GM19467 (cell line): ENCODE results near the gene TNF.
A peak's percentile ranks its signal among the peaks of the same experiment; 100 is the strongest.

Source experiments
- ATAC-seq: cut with Tn5 transposase; IDR thresholded peaks from one replicate; pipeline ENCODE4 v1.9.1; 2021; ENCODE audit warnings: mild to moderate bottlenecking, moderate library complexity; ENCODE audit not compliant: unreplicated experiment

TNF gene

DNA sequence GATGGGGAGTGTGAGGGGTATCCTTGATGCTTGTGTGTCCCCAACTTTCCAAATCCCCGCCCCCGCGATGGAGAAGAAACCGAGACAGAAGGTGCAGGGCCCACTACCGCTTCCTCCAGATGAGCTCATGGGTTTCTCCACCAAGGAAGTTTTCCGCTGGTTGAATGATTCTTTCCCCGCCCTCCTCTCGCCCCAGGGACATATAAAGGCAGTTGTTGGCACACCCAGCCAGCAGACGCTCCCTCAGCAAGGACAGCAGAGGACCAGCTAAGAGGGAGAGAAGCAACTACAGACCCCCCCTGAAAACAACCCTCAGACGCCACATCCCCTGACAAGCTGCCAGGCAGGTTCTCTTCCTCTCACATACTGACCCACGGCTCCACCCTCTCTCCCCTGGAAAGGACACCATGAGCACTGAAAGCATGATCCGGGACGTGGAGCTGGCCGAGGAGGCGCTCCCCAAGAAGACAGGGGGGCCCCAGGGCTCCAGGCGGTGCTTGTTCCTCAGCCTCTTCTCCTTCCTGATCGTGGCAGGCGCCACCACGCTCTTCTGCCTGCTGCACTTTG lies at the start of gene TNF:
Gene TNF (plus strand): TSS at position 231 of the 567 bp plus-strand sequence. CDS start 177 bp downstream, at position 408.
- no peak for ATAC-seq

DNA sequence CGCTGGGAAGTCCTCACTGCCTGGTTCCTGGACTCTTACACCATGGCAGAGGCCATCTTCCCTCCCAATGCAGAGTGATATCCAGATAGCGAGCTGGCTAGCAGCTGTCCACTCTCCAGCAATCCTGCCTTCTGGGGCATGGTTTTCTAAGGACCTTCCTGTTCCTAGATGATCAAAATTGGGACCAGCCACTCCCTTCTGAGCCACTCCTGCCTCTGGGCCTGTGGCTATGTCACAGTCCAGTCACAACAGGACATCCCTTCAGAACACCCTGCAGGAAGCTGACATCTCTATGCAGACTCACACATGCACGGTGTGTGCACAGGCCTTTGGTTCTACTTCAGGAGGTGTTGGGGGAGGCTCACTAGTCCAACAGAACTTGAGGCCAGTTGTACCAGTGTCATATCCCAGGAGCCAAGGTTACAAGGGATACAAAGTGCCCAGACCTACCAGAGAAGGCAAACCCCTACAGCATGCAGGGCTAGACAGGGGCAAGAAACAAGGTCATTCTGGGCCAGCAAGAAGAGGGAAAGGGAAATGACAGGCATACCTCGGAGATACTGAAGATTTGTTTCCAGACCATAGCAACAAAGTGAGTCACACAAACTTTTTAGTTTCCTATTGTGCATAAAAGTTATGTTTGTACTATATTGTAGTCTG lies 49.3 kb upstream of the TNF start:
- no peak for ATAC-seq

GRCh38 chr6:31528307-31528777 lies 47.0 kb upstream of the TNF start:
- no peak for ATAC-seq

DNA sequence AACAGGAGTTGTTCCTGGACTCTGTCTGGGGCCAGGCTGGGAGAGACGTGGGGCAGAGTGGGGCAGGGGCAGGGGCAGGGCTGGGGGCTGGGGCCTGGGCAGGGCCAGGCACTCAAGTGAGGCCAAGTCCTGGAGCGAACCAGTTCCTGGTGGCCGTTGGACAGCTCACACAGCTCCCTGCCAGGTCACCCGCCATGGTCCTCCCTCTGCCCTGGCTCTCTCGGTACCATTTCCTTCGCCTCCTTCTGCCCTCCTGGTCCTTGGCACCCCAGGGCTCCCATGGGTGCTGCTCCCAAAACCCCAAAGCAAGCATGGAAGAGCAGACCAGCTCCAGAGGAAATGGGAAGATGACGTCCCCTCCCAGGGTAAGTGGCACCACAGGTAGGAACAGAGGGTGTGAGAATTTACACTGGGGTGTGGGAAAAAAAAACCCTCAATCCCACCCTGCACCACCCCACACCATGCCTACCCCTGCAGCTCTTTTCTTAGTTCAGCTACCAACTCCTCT lies 46.5 kb upstream of the TNF start, which contains the start of gene MCCD1:
Gene MCCD1 (plus strand): TSS at position 142 of the 508 bp plus-strand sequence. CDS start 53 bp downstream, at position 195.
- ATAC-seq = no peak

GRCh38 chr6:31529329-31530150 lies 45.8 kb upstream of the TNF start:
- no peak for ATAC-seq

GRCh38 chr6:31530659-31531058 lies 44.7 kb upstream of the TNF start:
- ATAC-seq = no peak

- no peak for ATAC-seq
These were observed 44.2 kb upstream of the TNF start for GRCh38 chr6:31531162-31531561.

DNA sequence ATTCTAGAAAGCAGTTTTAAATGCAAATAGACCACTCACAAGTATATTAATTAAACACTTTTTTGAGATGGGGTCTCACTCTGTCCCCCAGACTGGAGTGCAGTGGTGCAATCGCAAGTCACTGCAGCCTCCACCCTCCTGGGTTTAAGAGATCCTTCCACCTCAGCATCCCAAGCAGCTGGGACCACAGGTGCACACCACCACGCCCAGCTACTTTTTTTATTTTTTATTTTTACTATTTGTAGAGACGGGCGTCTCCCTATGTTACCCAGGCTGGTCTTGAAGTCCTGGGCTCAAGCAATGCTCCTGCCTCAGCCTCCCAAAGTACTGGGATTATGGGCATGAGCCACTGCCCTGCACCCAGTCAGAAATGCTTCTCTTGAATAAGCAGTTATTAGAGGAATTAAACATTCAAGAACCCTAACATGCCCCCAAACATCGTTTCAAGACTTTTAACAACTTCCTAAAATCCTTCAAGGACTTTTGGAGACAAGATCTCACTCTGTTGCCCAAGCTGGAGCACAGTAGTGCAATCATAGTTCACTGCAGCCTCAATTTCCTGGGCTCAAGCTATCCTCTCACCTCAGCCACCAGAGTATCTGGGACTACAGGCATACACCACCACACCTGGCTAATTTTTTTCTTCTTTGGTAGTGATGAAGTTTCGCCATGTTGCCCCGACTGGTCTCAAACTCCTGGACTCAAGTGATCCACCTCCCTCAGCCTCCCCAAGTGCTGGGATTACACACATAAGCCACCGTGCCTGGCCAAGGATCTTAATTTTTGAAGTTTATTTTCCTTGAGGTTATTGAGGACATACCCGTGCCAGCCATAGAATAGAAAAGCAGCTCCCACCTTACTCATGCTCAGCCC lies 43.4 kb upstream of the TNF start:
- ATAC-seq = no peak

DNA sequence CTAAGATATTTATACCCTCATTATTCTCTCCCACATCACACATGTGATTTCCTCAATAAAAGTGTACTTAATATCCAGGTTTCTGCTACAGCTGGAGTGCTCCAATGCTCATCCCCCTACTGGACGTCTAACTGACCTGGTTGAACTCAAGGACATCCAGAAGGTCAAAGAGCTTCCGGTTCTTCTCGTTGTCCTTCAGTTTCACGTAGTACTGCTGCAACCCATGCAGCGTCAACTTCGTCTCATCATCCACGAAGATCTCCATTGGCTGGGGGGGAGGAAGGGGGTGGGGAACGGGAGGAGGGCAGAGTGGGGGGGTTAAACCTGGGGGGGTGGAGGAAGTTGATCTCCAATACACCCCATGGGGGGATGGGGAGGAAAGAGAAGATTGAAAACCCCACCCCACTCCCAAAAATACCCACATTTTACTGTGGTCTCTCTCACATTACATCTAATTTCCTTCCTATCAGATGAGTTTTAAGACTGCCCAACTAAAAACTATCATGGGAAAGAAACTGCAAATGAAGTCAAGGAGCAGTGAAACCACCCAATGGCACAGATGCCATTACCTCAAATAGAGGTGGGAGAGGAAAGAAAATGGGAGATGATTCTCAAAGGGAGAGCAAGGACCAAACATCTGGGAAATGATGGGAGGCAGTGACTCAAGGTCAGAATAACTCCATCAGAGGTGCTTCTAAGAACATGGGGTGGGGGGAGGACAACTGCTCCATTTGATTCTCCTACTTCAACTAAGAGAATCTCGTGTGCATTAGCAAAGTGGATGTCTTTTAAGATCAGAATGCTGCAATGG lies 42.5 kb upstream of the TNF start:
- no peak for ATAC-seq

DNA sequence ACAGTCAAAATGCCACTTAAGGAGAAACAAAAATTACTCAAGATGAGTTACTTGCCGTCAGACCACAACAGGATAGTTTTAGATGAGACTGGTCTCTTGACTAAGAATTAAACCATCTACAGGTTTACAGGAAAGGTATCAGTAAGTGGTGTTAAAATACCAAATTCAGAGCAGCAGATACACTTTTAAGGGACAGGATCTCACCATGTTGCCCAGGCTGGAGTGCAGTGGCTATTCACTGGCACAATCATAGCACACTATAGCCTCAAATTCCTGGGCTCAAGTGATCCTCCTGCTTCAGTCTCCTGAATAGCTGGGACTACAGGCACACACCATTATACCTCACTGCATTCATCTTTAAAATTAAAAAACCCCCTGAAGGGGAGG lies 41.9 kb upstream of the TNF start:
- ATAC-seq = no peak

GRCh38 chr6:31534011-31534410 lies 41.4 kb upstream of the TNF start:
- ATAC-seq = no peak

- no peak for ATAC-seq
These were observed 40.8 kb upstream of the TNF start for GRCh38 chr6:31534521-31535040.

- ATAC-seq = no peak
These were observed 39.6 kb upstream of the TNF start for GRCh38 chr6:31535538-31536324.

DNA sequence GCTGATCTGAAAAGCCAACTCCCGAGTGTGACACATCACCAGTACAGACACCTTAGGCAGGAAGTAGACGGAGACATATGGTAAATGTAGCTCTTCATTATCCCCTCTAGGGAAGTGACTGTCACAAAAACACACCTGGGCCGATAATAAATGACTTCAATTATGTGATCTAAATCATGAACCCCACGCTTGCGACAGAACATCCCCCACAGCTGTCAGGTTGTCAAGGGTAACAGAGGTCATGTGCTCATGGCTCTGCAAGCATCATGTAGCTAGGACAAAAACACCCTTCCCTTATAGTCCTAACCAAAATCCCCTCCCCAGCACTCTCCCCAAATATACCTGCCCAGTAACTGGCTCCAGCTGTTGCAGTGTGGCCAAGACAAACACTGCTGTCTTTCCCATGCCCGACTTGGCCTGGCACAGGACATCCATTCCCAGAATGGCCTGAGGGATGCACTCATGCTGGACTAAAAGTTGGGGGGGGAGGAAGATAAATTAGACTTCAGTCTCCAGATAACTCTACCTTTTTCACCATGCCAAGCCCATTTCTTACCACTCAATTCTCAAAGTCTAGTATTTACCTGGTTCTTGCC lies 36.5 kb upstream of the TNF start:
- no peak for ATAC-seq

- no peak for ATAC-seq
These were observed 34.7 kb upstream of the TNF start for GRCh38 chr6:31540640-31541039.

DNA sequence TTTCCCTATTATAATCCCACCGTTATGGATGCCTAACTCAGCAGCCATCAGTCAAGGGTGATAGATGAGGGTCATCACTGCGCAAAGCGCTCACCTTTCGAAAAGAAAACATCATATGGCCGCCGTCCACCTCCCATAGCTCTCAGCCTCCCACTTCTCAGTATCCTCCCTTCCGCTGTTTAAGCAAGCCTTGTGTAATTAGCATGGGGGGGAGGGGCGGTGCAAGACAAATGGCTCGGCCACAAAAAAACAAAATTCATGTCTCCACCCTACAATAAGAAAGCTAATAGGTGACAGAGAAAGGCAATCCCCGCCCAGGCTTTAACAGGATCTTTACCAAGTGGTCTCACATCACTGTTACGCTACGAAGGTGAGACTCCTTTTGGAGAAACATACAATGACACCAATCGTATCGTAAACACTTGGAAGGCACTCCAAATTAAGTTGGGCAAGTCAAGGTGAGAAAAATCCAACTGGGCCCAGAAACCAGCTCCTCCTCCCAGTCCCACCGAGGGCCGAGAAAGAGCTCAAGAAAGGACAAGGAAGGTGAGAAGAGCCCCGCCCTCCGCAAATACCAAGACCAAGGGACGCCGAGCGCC lies 34.2 kb upstream of the TNF start:
- ATAC-seq = peak; percentile 4

- peak; percentile 51 for ATAC-seq
These were observed 33.5 kb upstream of the TNF start, which contains the start of gene DDX39B for GRCh38 chr6:31541658-31542521. DDX39B (minus strand) TSS chr6:31542003; CDS start chr6:31540532, 1,471 bp downstream.
